Measurements from ENCODE around the gene OR2T12. TPM values are rescaled to one million over a fixed set of nuclear protein-coding genes. Genes with fewer than 3 reads are reported as not detected.
A peak's percentile ranks its signal among the peaks of the same experiment; 100 is the strongest.
"Not testable (repeated sequence)": the region's sequence is repeated elsewhere in the genome, so short reads cannot be mapped to it uniquely, and the experiment has no call there.

Gene OR2T12
- not detected for total RNA-seq
- polyA plus RNA-seq, result not detected

GRCh38 chr1:248303324-248303723, at the start of gene OR2T12:
Gene OR2T12 (minus strand): TSS chr1:248303424. CDS start chr1:248295578, 7,846 bp downstream.
- CTCF ChIA-PET (ENCODE audit: partially characterized antibody), result no interaction called here
- H3K27ac Mint-ChIP-seq, result no peak within 1 kb of the TSS

GRCh38 chr1:248348475-248348874, 45.3 kb upstream of the OR2T12 start, which contains the start of gene OR14C36:
Gene OR14C36 (plus strand): TSS chr1:248348775. CDS start chr1:248348775, 0 bp downstream.
- no peaks in the 10 kb centered on the region for H3K36me3 ChIP-seq (ENCODE audit: insufficient read depth, low read length)
- H3K4me1 Mint-ChIP-seq, result no peaks in the 10 kb centered on the region
- H3K36me3 Mint-ChIP-seq, result no peaks in the 10 kb centered on the region
- peaks cover 4% of the 10 kb centered on the region in 2 donors for H3K27me3 Mint-ChIP-seq
- no peak within 1 kb of the TSS for H3K27ac ChIP-seq (ENCODE audit: low read depth, low read length)
- no peaks in the 10 kb centered on the region for H3K9me3 Mint-ChIP-seq
- CTCF ChIA-PET (ENCODE audit: partially characterized antibody), result no interaction called here
- intact Hi-C loops (cut with micrococcal nuclease), result no loop called here
- H3K4me1 ChIP-seq (ENCODE audit: insufficient read depth, low read length), result no peaks in the 10 kb centered on the region
- no peak within 1 kb of the TSS for H3K4me3 ChIP-seq (ENCODE audit: low read length in 2 of 2)
- POLR2A ChIA-PET (ENCODE audit: partially characterized antibody), result no interaction called here
- H3K27ac Mint-ChIP-seq, result no peak within 1 kb of the TSS
- H3K4me3 Mint-ChIP-seq, result no peak within 1 kb of the TSS
- H3K27me3 ChIP-seq (ENCODE audit: insufficient read depth, low read length), result no peaks in the 10 kb centered on the region
- no peaks in the 10 kb centered on the region for H3K9me3 ChIP-seq (ENCODE audit: control insufficient read depth in 1 of 2, low read length in 2 of 2)
- DNase-seq, result no peak

More at GRCh38 chr1:248303324-248303723, at the start of gene OR2T12:
- no peak for DNase-seq
- Histone ChIP-seq H3K27me3 (ENCODE audit: insufficient read depth, low read length) (no peaks in the 10 kb centered on the region), H3K4me1 (ENCODE audit: insufficient read depth, low read length) (no peaks in the 10 kb centered on the region), H3K9me3 (ENCODE audit: control insufficient read depth in 1 of 2, low read length in 2 of 2) (no peaks in the 10 kb centered on the region), H3K4me3 (ENCODE audit: low read length in 2 of 2) (no peak within 1 kb of the TSS), H3K36me3 (ENCODE audit: insufficient read depth, low read length) (no peaks in the 10 kb centered on the region), H3K27ac (ENCODE audit: low read depth, low read length) (no peak within 1 kb of the TSS)
- Mint-ChIP-seq H3K9me3 (peaks cover 0 to 2% (median 0%) of the 10 kb centered on the region in 8 donors), H3K4me3 (no peak within 1 kb of the TSS), H3K27me3 (peaks cover 1 to 2% of the 10 kb centered on the region in 2 donors), H3K4me1 (no peaks in the 10 kb centered on the region), H3K36me3 (no peaks in the 10 kb centered on the region)
- intact Hi-C loops (cut with micrococcal nuclease), result no loop called here
- POLR2A ChIA-PET (ENCODE audit: partially characterized antibody), result no interaction called here

- H3K9me3 Mint-ChIP-seq, result no peaks in the 10 kb centered on the region
- intact Hi-C loops (cut with micrococcal nuclease), result no loop called here
- DNase-seq, result no peak
- no peaks in the 10 kb centered on the region for H3K4me1 Mint-ChIP-seq
- H3K4me1 ChIP-seq (ENCODE audit: insufficient read depth, low read length), result no peaks in the 10 kb centered on the region
- no peak overlapping the region for H3K27ac ChIP-seq (ENCODE audit: low read depth, low read length)
- no peak overlapping the region for H3K4me3 ChIP-seq (ENCODE audit: low read length in 2 of 2)
- no peaks in the 10 kb centered on the region for H3K27me3 ChIP-seq (ENCODE audit: insufficient read depth, low read length)
- no peak overlapping the region for H3K4me3 Mint-ChIP-seq
- H3K36me3 ChIP-seq (ENCODE audit: insufficient read depth, low read length), result no peaks in the 10 kb centered on the region
- no peaks in the 10 kb centered on the region for H3K9me3 ChIP-seq (ENCODE audit: control insufficient read depth in 1 of 2, low read length in 2 of 2)
- H3K27me3 Mint-ChIP-seq, result no peaks in the 10 kb centered on the region
- no peak overlapping the region for H3K27ac Mint-ChIP-seq
- no peaks in the 10 kb centered on the region for H3K36me3 Mint-ChIP-seq
- ChIA-PET CTCF (ENCODE audit: partially characterized antibody) (no interaction called here), POLR2A (ENCODE audit: partially characterized antibody) (no interaction called here)
Measured at GRCh38 chr1:248343451-248343850, 40.2 kb upstream of the OR2T12 start.

- Mint-ChIP-seq H3K27ac (peak within 1 kb of the TSS in 1 of 7 donors; percentile 41), H3K4me3 (no peak within 1 kb of the TSS), H3K9me3 (peaks cover 0 to 4% (median 0%) of the 10 kb centered on the region in 8 donors), H3K27me3 (peaks cover 1 to 3% of the 10 kb centered on the region in 2 donors), H3K36me3 (no peaks in the 10 kb centered on the region), H3K4me1 (no peaks in the 10 kb centered on the region)
- no peaks in the 10 kb centered on the region for H3K4me1 ChIP-seq (ENCODE audit: insufficient read depth, low read length)
- no peak within 1 kb of the TSS for H3K4me3 ChIP-seq (ENCODE audit: low read length in 2 of 2)
- no peaks in the 10 kb centered on the region for H3K36me3 ChIP-seq (ENCODE audit: insufficient read depth, low read length)
- H3K27me3 ChIP-seq (ENCODE audit: insufficient read depth, low read length), result no peaks in the 10 kb centered on the region
- CTCF ChIA-PET (ENCODE audit: partially characterized antibody), result no interaction called here
- intact Hi-C loops (cut with micrococcal nuclease), result no loop called here
- no peak for DNase-seq
- POLR2A ChIA-PET (ENCODE audit: partially characterized antibody), result no interaction called here
- H3K9me3 ChIP-seq (ENCODE audit: control insufficient read depth in 1 of 2, low read length in 2 of 2), result no peaks in the 10 kb centered on the region
- no peak within 1 kb of the TSS for H3K27ac ChIP-seq (ENCODE audit: low read depth, low read length)
Measured at GRCh38 chr1:248324468-248324867, 21.2 kb upstream of the OR2T12 start, which contains the start of gene OR2M7. Gene OR2M7 (minus strand): TSS chr1:248324568. CDS start chr1:248324568, 0 bp downstream.

- no peak overlapping the region for H3K4me3 Mint-ChIP-seq
- Histone ChIP-seq H3K9me3 (ENCODE audit: control insufficient read depth in 1 of 2, low read length in 2 of 2) (no peaks in the 10 kb centered on the region), H3K27me3 (ENCODE audit: insufficient read depth, low read length) (no peaks in the 10 kb centered on the region), H3K36me3 (ENCODE audit: insufficient read depth, low read length) (no peaks in the 10 kb centered on the region), H3K27ac (ENCODE audit: low read depth, low read length) (no peak overlapping the region), H3K4me3 (ENCODE audit: low read length in 2 of 2) (no peak overlapping the region), H3K4me1 (ENCODE audit: insufficient read depth, low read length) (no peaks in the 10 kb centered on the region)
- CTCF ChIA-PET (ENCODE audit: partially characterized antibody), result no interaction called here
- H3K27ac Mint-ChIP-seq, result no peak overlapping the region
- intact Hi-C loops (cut with micrococcal nuclease), result no loop called here
- H3K4me1 Mint-ChIP-seq, result no peaks in the 10 kb centered on the region
- peaks cover 4 to 11% of the 10 kb centered on the region in 2 donors for H3K27me3 Mint-ChIP-seq
- POLR2A ChIA-PET (ENCODE audit: partially characterized antibody), result no interaction called here
- no peak for DNase-seq
- H3K36me3 Mint-ChIP-seq, result peaks cover 0 to 3% of the 10 kb centered on the region in 2 donors
- H3K9me3 Mint-ChIP-seq, result peaks cover 8 to 32% (median 14%) of the 10 kb centered on the region in 8 donors
Measured at GRCh38 chr1:248316796-248317195, 13.6 kb upstream of the OR2T12 start.

- H3K4me1 Mint-ChIP-seq; H3K36me3 ChIP-seq (ENCODE audit: insufficient read depth, low read length); POLR2A ChIA-PET (ENCODE audit: partially characterized antibody); H3K27me3 ChIP-seq (ENCODE audit: insufficient read depth, low read length); H3K9me3 ChIP-seq (ENCODE audit: control insufficient read depth in 1 of 2, low read length in 2 of 2); DNase-seq; H3K9me3 Mint-ChIP-seq; H3K4me3 Mint-ChIP-seq; intact Hi-C loops (cut with micrococcal nuclease); CTCF ChIA-PET (ENCODE audit: partially characterized antibody); H3K27ac ChIP-seq (ENCODE audit: low read depth, low read length); H3K4me1 ChIP-seq (ENCODE audit: insufficient read depth, low read length); H3K27me3 Mint-ChIP-seq; H3K4me3 ChIP-seq (ENCODE audit: low read length in 2 of 2); H3K36me3 Mint-ChIP-seq; H3K27ac Mint-ChIP-seq: not testable (repeated sequence)
Measured at GRCh38 chr1:248306740-248307139, 3.5 kb upstream of the OR2T12 start.

- no peaks in the 10 kb centered on the region for H3K36me3 ChIP-seq (ENCODE audit: insufficient read depth, low read length)
- no peaks in the 10 kb centered on the region for H3K4me1 ChIP-seq (ENCODE audit: insufficient read depth, low read length)
- H3K4me1 Mint-ChIP-seq, result no peaks in the 10 kb centered on the region
- no peaks in the 10 kb centered on the region for H3K36me3 Mint-ChIP-seq
- peaks cover 0 to 2% of the 10 kb centered on the region in 2 donors for H3K27me3 Mint-ChIP-seq
- ChIA-PET POLR2A (ENCODE audit: partially characterized antibody) (no interaction called here), CTCF (ENCODE audit: partially characterized antibody) (no interaction called here)
- H3K9me3 ChIP-seq (ENCODE audit: control insufficient read depth in 1 of 2, low read length in 2 of 2), result no peaks in the 10 kb centered on the region
- no peak overlapping the region for H3K27ac ChIP-seq (ENCODE audit: low read depth, low read length)
- H3K4me3 ChIP-seq (ENCODE audit: low read length in 2 of 2), result no peak overlapping the region
- intact Hi-C loops (cut with micrococcal nuclease), result no loop called here
- no peak overlapping the region for H3K4me3 Mint-ChIP-seq
- H3K27ac Mint-ChIP-seq, result no peak overlapping the region
- no peak for DNase-seq
- no peaks in the 10 kb centered on the region for H3K27me3 ChIP-seq (ENCODE audit: insufficient read depth, low read length)
- H3K9me3 Mint-ChIP-seq, result peaks cover 0 to 3% (median 0%) of the 10 kb centered on the region in 8 donors
Measured at GRCh38 chr1:248306103-248306502, 2.9 kb upstream of the OR2T12 start.

- H3K36me3 ChIP-seq (ENCODE audit: insufficient read depth, low read length); intact Hi-C loops (cut with micrococcal nuclease); H3K9me3 ChIP-seq (ENCODE audit: control insufficient read depth in 1 of 2, low read length in 2 of 2); H3K27ac ChIP-seq (ENCODE audit: low read depth, low read length); CTCF ChIA-PET (ENCODE audit: partially characterized antibody); H3K27ac Mint-ChIP-seq; H3K4me3 Mint-ChIP-seq; H3K36me3 Mint-ChIP-seq; H3K9me3 Mint-ChIP-seq; H3K27me3 ChIP-seq (ENCODE audit: insufficient read depth, low read length); H3K4me3 ChIP-seq (ENCODE audit: low read length in 2 of 2); H3K4me1 ChIP-seq (ENCODE audit: insufficient read depth, low read length); POLR2A ChIA-PET (ENCODE audit: partially characterized antibody); DNase-seq; H3K27me3 Mint-ChIP-seq; H3K4me1 Mint-ChIP-seq: not testable (repeated sequence)
Measured at GRCh38 chr1:248305672-248306071, 2.4 kb upstream of the OR2T12 start.
